Cardiac fibroblast (primary cell): ENCODE data around the gene GRK5.

Experiments
- DNase-seq, 2 donors: peaks; one replicate each; pipeline versions ENCODE4 v3.0.0 to v3.0.0-alpha.2; 2010; ENCODE audit warnings: low read depth in 2 of 2
- H3K4me3 ChIP-seq, 2 donors: replicated peaks in 1 of 2; 1 replicate in 1 of 2; 2 replicates in 1 of 2; pipeline ENCODE4 v1.5.1; 2011; ENCODE audit warnings: low read depth in 2 of 2, low read length in 2 of 2, mild to moderate bottlenecking in 2 of 2, moderate library complexity in 1 of 2
- TF ChIP-seq, protein P1 (sequence below): IDR thresholded peaks from one replicate; pipeline ENCODE4 v1.5.1; 2011; ENCODE audit warnings: low read depth, mild to moderate bottlenecking, low read length, inconsistent platforms

Gene GRK5

GRCh38 chr10:119207713-119208552 lies 562 bp downstream of the GRK5 start:
- H3K4me3 ChIP-seq: peak overlapping the region; percentile 64 to 90
- TF ChIP-seq, protein P1, sequence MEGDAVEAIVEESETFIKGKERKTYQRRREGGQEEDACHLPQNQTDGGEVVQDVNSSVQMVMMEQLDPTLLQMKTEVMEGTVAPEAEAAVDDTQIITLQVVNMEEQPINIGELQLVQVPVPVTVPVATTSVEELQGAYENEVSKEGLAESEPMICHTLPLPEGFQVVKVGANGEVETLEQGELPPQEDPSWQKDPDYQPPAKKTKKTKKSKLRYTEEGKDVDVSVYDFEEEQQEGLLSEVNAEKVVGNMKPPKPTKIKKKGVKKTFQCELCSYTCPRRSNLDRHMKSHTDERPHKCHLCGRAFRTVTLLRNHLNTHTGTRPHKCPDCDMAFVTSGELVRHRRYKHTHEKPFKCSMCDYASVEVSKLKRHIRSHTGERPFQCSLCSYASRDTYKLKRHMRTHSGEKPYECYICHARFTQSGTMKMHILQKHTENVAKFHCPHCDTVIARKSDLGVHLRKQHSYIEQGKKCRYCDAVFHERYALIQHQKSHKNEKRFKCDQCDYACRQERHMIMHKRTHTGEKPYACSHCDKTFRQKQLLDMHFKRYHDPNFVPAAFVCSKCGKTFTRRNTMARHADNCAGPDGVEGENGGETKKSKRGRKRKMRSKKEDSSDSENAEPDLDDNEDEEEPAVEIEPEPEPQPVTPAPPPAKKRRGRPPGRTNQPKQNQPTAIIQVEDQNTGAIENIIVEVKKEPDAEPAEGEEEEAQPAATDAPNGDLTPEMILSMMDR: no peak
- DNase-seq: peak; percentile 62 to 80

DNA sequence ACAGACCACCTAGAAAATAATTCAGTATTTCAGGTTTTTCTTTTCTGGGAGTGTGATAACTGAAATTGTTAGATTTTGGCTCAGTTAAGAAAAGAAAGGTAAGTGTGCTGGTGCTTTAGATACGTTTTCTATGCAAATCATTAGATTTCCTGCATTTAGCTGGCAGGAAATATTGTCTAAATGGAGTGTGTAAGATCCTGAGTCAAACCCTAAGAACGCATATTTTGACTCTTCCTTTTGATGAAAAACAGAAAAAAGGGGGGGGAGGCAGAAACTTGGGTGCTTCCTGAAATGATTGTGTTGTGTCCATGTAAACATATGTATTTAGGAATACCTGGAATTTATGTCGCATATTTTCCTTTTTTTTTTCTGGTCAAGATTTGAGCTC lies 1.2 kb downstream of the GRK5 start:
- TF ChIP-seq, protein P1: no peak
- DNase-seq: peak; percentile 39 to 67
- H3K4me3 ChIP-seq: peak overlapping the region; percentile 64 to 90

DNA sequence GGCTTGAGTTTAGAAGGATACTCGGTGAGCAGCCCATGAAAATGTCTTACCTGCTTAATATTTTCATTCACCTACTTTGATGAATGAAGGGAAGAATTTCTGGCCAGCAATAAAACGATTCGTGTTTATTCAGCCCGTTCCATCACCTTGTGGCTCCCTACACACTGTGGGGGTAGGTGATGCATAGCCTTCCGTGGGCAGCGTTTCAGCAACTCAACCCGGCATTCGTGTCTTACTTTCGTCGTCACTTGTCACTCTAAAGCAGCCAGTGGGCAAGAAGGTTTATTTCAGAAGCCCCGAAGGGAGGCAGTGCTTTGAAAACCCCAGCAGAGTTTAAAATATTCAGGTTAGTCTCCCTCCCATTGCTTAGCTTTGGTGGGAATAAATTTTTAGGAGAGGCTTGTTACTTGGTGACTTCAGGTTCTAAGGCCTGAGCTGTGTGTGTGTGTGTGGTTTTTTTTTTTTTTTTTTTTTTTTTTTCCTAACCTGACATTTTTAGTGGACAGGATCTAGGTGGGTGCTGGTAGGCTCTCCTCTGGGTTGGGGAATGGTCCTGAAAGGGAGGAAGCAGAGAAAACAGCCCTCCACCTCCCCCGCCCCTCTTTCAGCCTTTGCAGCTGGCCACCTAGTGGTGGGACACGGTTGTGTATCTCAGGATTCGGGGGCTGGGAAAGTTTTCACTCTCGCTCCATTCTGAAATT lies 1.8 kb downstream of the GRK5 start:
- TF ChIP-seq, protein P1: peak; percentile 91
- DNase-seq: peak; percentile 78 to 85
- peak overlapping the region; percentile 64 to 90 for H3K4me3 ChIP-seq

GRCh38 chr10:119209736-119210355 lies 2.5 kb downstream of the GRK5 start:
- TF ChIP-seq, protein P1: no peak
- peak; percentile 45 to 56 for DNase-seq
- H3K4me3 ChIP-seq: peak overlapping the region; percentile 64 to 90

- TF ChIP-seq, protein P1: no peak
- no peak for DNase-seq
- H3K4me3 ChIP-seq: no peak overlapping the region
These were observed 3.3 kb downstream of the GRK5 start for GRCh38 chr10:119210633-119211032.

GRCh38 chr10:119211176-119211575 lies 3.8 kb downstream of the GRK5 start:
- DNase-seq: peak; percentile 75 to 80
- TF ChIP-seq, protein P1: no peak
- no peak overlapping the region for H3K4me3 ChIP-seq
